ENCODE measurements around the gene PROSER3.

DNA sequence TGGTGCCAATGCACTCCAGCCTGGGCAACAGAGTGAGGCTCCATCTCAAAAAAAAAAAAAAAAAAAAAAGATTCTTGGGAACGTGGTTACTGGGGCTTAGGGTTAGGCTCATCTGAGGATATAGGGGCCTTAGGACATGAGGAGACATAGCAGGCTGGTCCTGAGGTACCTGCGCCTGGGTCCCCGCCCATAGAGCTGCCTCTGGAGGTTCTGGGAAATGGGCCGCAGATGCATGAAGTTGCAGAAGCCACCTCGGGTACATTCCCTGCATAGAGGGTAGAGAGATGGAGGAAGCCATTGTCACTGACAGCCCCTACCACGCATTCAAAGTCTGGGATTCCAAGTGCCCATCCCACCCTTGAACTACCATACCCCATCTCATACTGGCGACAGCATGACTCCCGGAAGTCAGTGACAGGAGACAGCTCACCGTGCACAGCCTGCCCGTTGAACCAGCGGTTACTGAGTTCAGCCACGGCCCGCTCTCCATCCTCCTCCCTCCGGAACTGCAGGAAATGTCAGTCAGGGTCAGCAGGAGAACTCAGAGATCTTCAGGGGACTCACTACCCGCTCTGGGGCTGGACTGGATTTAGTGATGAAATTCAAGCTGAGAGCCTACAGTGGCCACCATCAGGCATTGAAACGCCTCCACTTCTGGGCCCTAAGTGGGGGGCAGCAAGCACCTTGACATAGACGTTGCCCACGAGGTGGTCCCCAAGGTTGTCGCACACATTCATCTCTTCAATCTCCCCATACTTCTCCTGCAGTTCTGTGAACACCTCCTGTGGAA lies 14.1 kb upstream of the PROSER3 start:
- TF ChIP-seq YY1 (IDR thresholded peaks at IDR 0.05; ENCODE audit: low read depth) (no peak), EP300 (IDR thresholded peaks at IDR 0.05; ENCODE audit: borderline replicate concordance) (no peak), RAD21 (IDR thresholded peaks at IDR 0.05; ENCODE audit: low read depth) (no peak), TEAD4 (IDR thresholded peaks at IDR 0.05) (no peak), ZBTB7A (IDR thresholded peaks at IDR 0.05; ENCODE audit: low read depth) (no peak)
- TF ChIP-seq, protein P1, sequence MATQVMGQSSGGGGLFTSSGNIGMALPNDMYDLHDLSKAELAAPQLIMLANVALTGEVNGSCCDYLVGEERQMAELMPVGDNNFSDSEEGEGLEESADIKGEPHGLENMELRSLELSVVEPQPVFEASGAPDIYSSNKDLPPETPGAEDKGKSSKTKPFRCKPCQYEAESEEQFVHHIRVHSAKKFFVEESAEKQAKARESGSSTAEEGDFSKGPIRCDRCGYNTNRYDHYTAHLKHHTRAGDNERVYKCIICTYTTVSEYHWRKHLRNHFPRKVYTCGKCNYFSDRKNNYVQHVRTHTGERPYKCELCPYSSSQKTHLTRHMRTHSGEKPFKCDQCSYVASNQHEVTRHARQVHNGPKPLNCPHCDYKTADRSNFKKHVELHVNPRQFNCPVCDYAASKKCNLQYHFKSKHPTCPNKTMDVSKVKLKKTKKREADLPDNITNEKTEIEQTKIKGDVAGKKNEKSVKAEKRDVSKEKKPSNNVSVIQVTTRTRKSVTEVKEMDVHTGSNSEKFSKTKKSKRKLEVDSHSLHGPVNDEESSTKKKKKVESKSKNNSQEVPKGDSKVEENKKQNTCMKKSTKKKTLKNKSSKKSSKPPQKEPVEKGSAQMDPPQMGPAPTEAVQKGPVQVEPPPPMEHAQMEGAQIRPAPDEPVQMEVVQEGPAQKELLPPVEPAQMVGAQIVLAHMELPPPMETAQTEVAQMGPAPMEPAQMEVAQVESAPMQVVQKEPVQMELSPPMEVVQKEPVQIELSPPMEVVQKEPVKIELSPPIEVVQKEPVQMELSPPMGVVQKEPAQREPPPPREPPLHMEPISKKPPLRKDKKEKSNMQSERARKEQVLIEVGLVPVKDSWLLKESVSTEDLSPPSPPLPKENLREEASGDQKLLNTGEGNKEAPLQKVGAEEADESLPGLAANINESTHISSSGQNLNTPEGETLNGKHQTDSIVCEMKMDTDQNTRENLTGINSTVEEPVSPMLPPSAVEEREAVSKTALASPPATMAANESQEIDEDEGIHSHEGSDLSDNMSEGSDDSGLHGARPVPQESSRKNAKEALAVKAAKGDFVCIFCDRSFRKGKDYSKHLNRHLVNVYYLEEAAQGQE (IDR thresholded peaks at IDR 0.05; ENCODE audit: low read depth): no peak

Data from Ishikawa (cell line).